SK-N-SH treated with all-trans-retinoic acid at 6 μM for 48 hours (cell line): Measurements from ENCODE around the gene CEP128.

Source experiments
- ATAC-seq: fragments of 200-7000 bp; cut with Tn5 transposase; 3 replicates; pipeline ENCODE4 v1.9.1; 2020; ENCODE audit warnings: mild to moderate bottlenecking, moderate library complexity
- ARNTL ChIP-seq: fragments of 450-650 bp; formaldehyde crosslinking; IDR thresholded peaks from 2 replicates; pipeline ENCODE4 v1.5.0; 2020; ENCODE audit warnings: low read depth, mild to moderate bottlenecking, moderate library complexity, borderline replicate concordance
- BACH2 ChIP-seq: fragments of 250-450 bp; sonication (Bioruptor Pico); IDR thresholded peaks from 2 replicates; pipeline ENCODE4 v1.9.0; 2021; ENCODE audit warnings: mild to moderate bottlenecking, borderline replicate concordance
- CSDC2 ChIP-seq: fragments of 250-450 bp; sonication (Bioruptor Pico); IDR thresholded peaks from 2 replicates; pipeline ENCODE4 v1.5.0; 2020; ENCODE audit warnings: mild to moderate bottlenecking, moderate library complexity
- CSRNP3 ChIP-seq: fragments of 250-450 bp; sonication (Bioruptor Pico); IDR thresholded peaks from 2 replicates; pipeline ENCODE4 v1.5.1; 2021; ENCODE audit warnings: mild to moderate bottlenecking, moderate library complexity
- ESRRG ChIP-seq: fragments of 250-450 bp; sonication (Bioruptor Pico); IDR thresholded peaks from 2 replicates; pipeline ENCODE4 v1.6.1; 2021; ENCODE audit warnings: mild to moderate bottlenecking
- GLIS3 ChIP-seq: fragments of 250-450 bp; sonication (Bioruptor Pico); IDR thresholded peaks from 2 replicates; pipeline ENCODE4 v1.5.0; 2020; ENCODE audit warnings: mild to moderate bottlenecking, moderate library complexity
- ISL1 ChIP-seq: fragments of 250-450 bp; sonication (Bioruptor Pico); IDR thresholded peaks from 2 replicates; pipeline ENCODE4 v2.1.2; 2022; ENCODE audit warnings: mild to moderate bottlenecking, moderate library complexity
- PATZ1 ChIP-seq: fragments of 250-450 bp; sonication (Bioruptor Pico); IDR thresholded peaks from 2 replicates; pipeline ENCODE4 v1.8.0; 2020; ENCODE audit warnings: mild to moderate bottlenecking, moderate library complexity, borderline replicate concordance
- POU6F1 ChIP-seq: fragments of 250-450 bp; sonication (Bioruptor Pico); IDR thresholded peaks from 2 replicates; pipeline ENCODE4 v1.8.0; 2021; ENCODE audit warnings: low read depth, mild to moderate bottlenecking, moderate library complexity, borderline replicate concordance
- PPARA ChIP-seq: fragments of 250-450 bp; sonication (Bioruptor Pico); IDR thresholded peaks from 2 replicates; pipeline ENCODE4 v1.5.0; 2020; ENCODE audit warnings: mild to moderate bottlenecking, borderline replicate concordance
- RARB ChIP-seq: fragments of 250-450 bp; sonication (Bioruptor Pico); IDR thresholded peaks from 2 replicates; pipeline ENCODE4 v1.8.0; 2021; ENCODE audit warnings: mild to moderate bottlenecking, moderate library complexity
- SNAI2 ChIP-seq: fragments of 250-450 bp; sonication (Bioruptor Pico); IDR thresholded peaks from 2 replicates; pipeline ENCODE4 v1.5.0; 2020; ENCODE audit warnings: mild to moderate bottlenecking, moderate library complexity
- TCF4 ChIP-seq: fragments of 250-450 bp; sonication (Bioruptor Pico); IDR thresholded peaks from 2 replicates; pipeline ENCODE4 v1.8.0; 2021; ENCODE audit warnings: mild to moderate bottlenecking, moderate library complexity, borderline replicate concordance
- TSHZ2 ChIP-seq: fragments of 250-450 bp; sonication (Bioruptor Pico); IDR thresholded peaks from 2 replicates; pipeline ENCODE4 v1.5.0; 2020; ENCODE audit warnings: mild to moderate bottlenecking, moderate library complexity
- ZC3H10 ChIP-seq: fragments of 250-450 bp; sonication (Bioruptor Pico); IDR thresholded peaks from 2 replicates; pipeline ENCODE4 v1.5.1; 2021; ENCODE audit warnings: mild to moderate bottlenecking, moderate library complexity
- ZFP3 ChIP-seq: fragments of 250-450 bp; sonication (Bioruptor Pico); IDR thresholded peaks from 2 replicates; pipeline ENCODE4 v1.5.0; 2020; ENCODE audit warnings: mild to moderate bottlenecking, moderate library complexity
- ZFP30 ChIP-seq: fragments of 450-650 bp; formaldehyde crosslinking; IDR thresholded peaks from 2 replicates; pipeline ENCODE4 v1.5.0; 2022; ENCODE audit warnings: mild to moderate bottlenecking, moderate library complexity
- ZNF565 ChIP-seq: fragments of 450-650 bp; formaldehyde crosslinking; conservative IDR thresholded peaks from 2 replicates; pipeline ENCODE4 v1.5.0; 2020; ENCODE audit warnings: low read depth, mild to moderate bottlenecking, moderate library complexity
- ZNF8 ChIP-seq: fragments of 450-650 bp; formaldehyde crosslinking; IDR thresholded peaks from 2 replicates; pipeline ENCODE4 v1.5.0; 2020; ENCODE audit warnings: mild to moderate bottlenecking, moderate library complexity

The CEP128 gene

GRCh38 chr14:80768646-80769045 lies 172.9 kb downstream of the CEP128 start:
- TF ChIP-seq GLIS3 (CRISPR knock-in tag) (no peak), BACH2 (CRISPR knock-in tag) (no peak), RARB (CRISPR knock-in tag) (no peak), ZC3H10 (CRISPR knock-in tag) (no peak), CSRNP3 (CRISPR knock-in tag) (no peak), ZNF565 (CRISPR knock-in tag) (no peak), SNAI2 (no peak), TSHZ2 (no peak), ZNF8 (CRISPR knock-in tag) (no peak), POU6F1 (CRISPR knock-in tag) (no peak), ZFP30 (CRISPR knock-in tag) (no peak), PATZ1 (no peak), ARNTL (CRISPR knock-in tag) (no peak), ESRRG (CRISPR knock-in tag) (no peak), CSDC2 (CRISPR knock-in tag) (no peak), ZFP3 (no peak), PPARA (CRISPR knock-in tag) (no peak), TCF4 (CRISPR knock-in tag) (no peak), ISL1 (CRISPR knock-in tag) (no peak)
- no peak for ATAC-seq

GRCh38 chr14:80764921-80765507 lies 176.5 kb downstream of the CEP128 start:
- no peak for ATAC-seq
- no peak for TF ChIP-seq POU6F1 (CRISPR knock-in tag)
- no peak for TF ChIP-seq RARB (CRISPR knock-in tag)
- no peak for TF ChIP-seq ESRRG (CRISPR knock-in tag)
- TF ChIP-seq, all 23 proteins: peak for 0

GRCh38 chr14:80764496-80764895 lies 177.0 kb downstream of the CEP128 start:
- no peak for TF ChIP-seq CSRNP3 (CRISPR knock-in tag)
- no peak for ATAC-seq
